Activated CD8-positive, alpha-beta T cell treated with anti-CD3 and anti-CD28 coated beads for 36 hours (primary cell): ENCODE results near the gene USP24. TPM values are rescaled to one million over a fixed set of nuclear protein-coding genes. Genes with fewer than 3 reads are reported as not detected.
"Not testable (repeated sequence)": the region's sequence is repeated elsewhere in the genome, so short reads cannot be mapped to it uniquely, and the experiment has no call there.

Experiments used
- ATAC-seq: fragments of 200-7000 bp; cut with Tn5 transposase; one replicate; pipeline ENCODE4 v1.10.0; 2021; ENCODE audit warnings: mild to moderate bottlenecking, moderate library complexity
- CTCF ChIA-PET: fragments of 350-600 bp; sonication (Branson Sonifier 250); formaldehyde crosslinking; loops from one replicate; lab custom pipeline; 2021; ENCODE audit warnings: antibody characterized with exemption; lab: Charles Lee
- POLR2A ChIA-PET: fragments of 350-600 bp; sonication (Branson Sonifier 250); formaldehyde crosslinking; loops from one replicate; lab custom pipeline; 2021; ENCODE audit warnings: antibody characterized with exemption; lab: Charles Lee
- DNase-seq: peaks from one replicate; pipeline ENCODE4 v3.0.0-alpha.2; 2020
- H3K27ac Mint-ChIP-seq: one replicate; pipeline ENCODE4 v1.8.0; 2021; ENCODE audit warnings: mild to moderate bottlenecking, mixed read lengths
- H3K27me3 Mint-ChIP-seq: one replicate; pipeline ENCODE4 v1.8.0; 2021; ENCODE audit warnings: mixed read lengths
- H3K36me3 Mint-ChIP-seq: one replicate; pipeline ENCODE4 v1.8.0; 2021; ENCODE audit warnings: low read depth, mixed read lengths
- H3K4me1 Mint-ChIP-seq: one replicate; pipeline ENCODE4 v1.8.0; 2021; ENCODE audit warnings: low read depth, mixed read lengths
- H3K4me3 Mint-ChIP-seq: one replicate; pipeline ENCODE4 v1.8.0; 2021; ENCODE audit warnings: mild to moderate bottlenecking, moderate library complexity, mixed read lengths
- H3K9me3 Mint-ChIP-seq: one replicate; pipeline ENCODE4 v1.8.0; 2021; ENCODE audit warnings: mixed read lengths
- CTCF ChIP-seq: fragments of 200-600 bp; IDR thresholded peaks from one replicate; pipeline ENCODE4 v1.8.0; 2022; ENCODE audit warnings: antibody characterized with exemption, mild to moderate bottlenecking
- intact Hi-C: fragments of 100-400 bp; cut with micrococcal nuclease; formaldehyde crosslinking; loops from one replicate; pipeline ENCODE4 v1.10.0; 2022
- total RNA-seq, 2 experiments: library from RNA; stranded (reverse); gene quantifications; one replicate each; pipeline ENCODE4 v1.2.3, GENCODE V29; 2021

The USP24 gene
- total RNA-seq, 2 experiments from 2014 or later = 39.4 to 47.0 TPM

DNA sequence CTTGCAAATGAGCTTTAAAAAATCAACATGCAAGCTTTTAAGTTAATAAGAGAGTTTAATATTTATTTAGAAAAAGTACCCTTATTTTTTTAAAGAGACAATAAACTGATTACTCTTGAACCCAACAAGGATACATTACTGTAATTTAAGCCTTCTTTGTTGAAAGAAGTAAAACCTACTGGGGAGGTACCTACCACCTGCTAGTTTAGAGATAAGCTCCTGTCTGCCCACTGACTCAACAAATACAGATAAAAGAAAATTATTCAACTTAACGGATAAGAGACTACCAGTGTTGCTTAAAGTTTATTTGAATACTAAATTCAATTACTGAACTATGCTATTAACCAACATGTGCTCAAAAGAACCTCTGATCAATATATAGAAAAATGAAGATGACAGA lies 23.1 kb downstream of the USP24 start:
- POLR2A ChIA-PET = no interaction called here
- peaks cover under 1% of the 10 kb centered on the region for H3K9me3 Mint-ChIP-seq
- CTCF ChIA-PET = no interaction called here
- no peak overlapping the region for H3K4me3 Mint-ChIP-seq
- TF ChIP-seq CTCF = no peak
- intact Hi-C loops = no loop called here
- no peak for ATAC-seq
- H3K27ac Mint-ChIP-seq = no peak overlapping the region
- H3K27me3 Mint-ChIP-seq = no peaks in the 10 kb centered on the region
- DNase-seq = no peak
- peaks cover 23% of the 10 kb centered on the region for H3K36me3 Mint-ChIP-seq
- H3K4me1 Mint-ChIP-seq = peaks cover 72% of the 10 kb centered on the region

- ATAC-seq, H3K27me3 Mint-ChIP-seq, intact Hi-C loops, DNase-seq, POLR2A ChIA-PET, CTCF ChIA-PET, H3K9me3 Mint-ChIP-seq, H3K27ac Mint-ChIP-seq, H3K4me3 Mint-ChIP-seq: not testable (repeated sequence)
- H3K36me3 Mint-ChIP-seq = peaks cover 28% of the 10 kb centered on the region
- H3K4me1 Mint-ChIP-seq = peaks cover 72% of the 10 kb centered on the region
Observed at GRCh38 chr1:55191219-55191952, 23.8 kb downstream of the USP24 start.

GRCh38 chr1:55190109-55190508 lies 25.1 kb downstream of the USP24 start:
- Mint-ChIP-seq H3K27me3 (no peaks in the 10 kb centered on the region), H3K9me3 (peaks cover 13% of the 10 kb centered on the region), H3K4me1 (peaks cover 71% of the 10 kb centered on the region), H3K36me3 (peaks cover 35% of the 10 kb centered on the region), H3K4me3 (no peak overlapping the region), H3K27ac (no peak overlapping the region)
- ChIA-PET CTCF (interaction anchor here (0.9 kb wide), 1 partner anchor 11 kb away, joined by 5 read pairs; no protein-coding TSS in a partner anchor), POLR2A (no interaction called here)
- DNase-seq (no peak), ATAC-seq (no peak)
- intact Hi-C loops = no loop called here
- TF ChIP-seq CTCF = no peak

DNA sequence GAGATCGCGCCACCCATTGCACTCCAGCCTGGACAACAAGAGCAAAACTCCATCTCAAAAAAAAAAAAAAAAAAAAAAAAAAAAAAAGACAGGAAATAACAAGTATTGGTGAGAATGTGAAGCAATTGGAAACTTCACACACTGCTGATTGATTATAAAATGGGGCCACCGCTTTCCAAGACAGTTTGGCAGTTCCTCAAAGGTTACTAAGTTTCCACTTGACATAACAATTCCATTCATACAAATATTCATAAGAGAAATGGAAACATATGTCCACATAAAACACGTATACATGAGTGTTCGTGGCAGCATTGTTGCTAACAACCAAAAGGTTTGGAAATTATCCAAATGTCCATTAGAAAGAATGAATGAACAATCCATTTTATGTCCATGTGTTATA lies 26.3 kb downstream of the USP24 start:
- Mint-ChIP-seq H3K4me3 (no peak overlapping the region), H3K9me3 (peaks cover 21% of the 10 kb centered on the region), H3K27me3 (no peaks in the 10 kb centered on the region), H3K36me3 (peaks cover 40% of the 10 kb centered on the region), H3K27ac (peak overlapping the region; percentile 79), H3K4me1 (peaks cover 68% of the 10 kb centered on the region)
- POLR2A ChIA-PET = no interaction called here
- intact Hi-C loops = no loop called here
- peak; percentile 24 for DNase-seq
- ATAC-seq = peak; percentile 49
- CTCF ChIA-PET = interaction anchor here (0.9 kb wide), 1 partner anchor 12 kb away, joined by 5 read pairs; no protein-coding TSS in a partner anchor
- TF ChIP-seq CTCF = no peak

GRCh38 chr1:55185832-55186231 lies 29.3 kb downstream of the USP24 start:
- ATAC-seq (peak; percentile 39), DNase-seq (no peak)
- intact Hi-C loops = no loop called here
- CTCF ChIA-PET = no interaction called here
- POLR2A ChIA-PET = interaction anchor here (0.7 to 0.8 kb wide), 2 partner anchors 87 to 1367 kb away, joined by 3 read pairs; no protein-coding TSS in a partner anchor
- Mint-ChIP-seq H3K4me3 (no peak overlapping the region), H3K9me3 (peaks cover 26% of the 10 kb centered on the region), H3K27me3 (no peaks in the 10 kb centered on the region), H3K4me1 (peaks cover 67% of the 10 kb centered on the region), H3K36me3 (peaks cover 50% of the 10 kb centered on the region), H3K27ac (peak overlapping the region; percentile 82)
- no peak for TF ChIP-seq CTCF
